ENCODE results near the gene NDE1.
"Not testable (repeated sequence)": the region's sequence is repeated elsewhere in the genome, so short reads cannot be mapped to it uniquely, and the experiment has no call there.

NDE1 gene

DNA sequence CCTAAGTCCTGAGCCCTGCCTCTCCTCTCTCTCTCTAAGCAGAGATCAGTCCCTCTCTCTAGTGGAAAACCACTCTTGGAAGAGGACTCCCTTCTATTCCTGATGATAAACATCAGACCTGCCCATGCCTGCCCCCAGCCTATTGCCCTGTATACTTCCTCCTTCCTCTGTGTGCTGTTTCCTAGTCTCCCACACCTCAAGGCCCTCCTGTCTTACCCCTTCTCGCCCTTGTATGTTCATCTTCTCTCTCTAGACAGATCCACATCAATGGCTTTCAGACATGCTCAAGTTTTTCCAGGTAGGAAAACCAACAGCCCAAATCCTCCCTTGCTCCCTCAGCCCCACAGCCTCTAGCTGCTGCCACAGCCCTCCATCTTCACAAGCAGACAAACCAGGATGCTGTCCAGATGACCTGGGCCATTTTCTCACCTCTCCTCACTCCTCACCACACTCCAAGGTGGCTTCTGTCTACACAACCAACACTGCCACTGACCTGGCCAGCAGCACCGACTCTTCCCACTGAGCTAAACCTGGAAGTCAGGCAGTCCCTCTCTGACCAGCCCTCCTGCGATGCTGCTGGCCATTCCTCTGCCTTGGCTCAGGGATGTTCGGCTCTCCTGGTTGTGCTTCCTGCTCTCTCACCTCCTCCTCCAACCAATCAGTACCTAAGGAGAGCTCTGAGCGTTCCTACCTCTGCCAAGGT lies 43.4 kb upstream of the NDE1 start:
- Mint-ChIP-seq H3K27ac (no peak overlapping the region), H3K4me3 (no peak overlapping the region), H3K36me3 (ENCODE audit: low read depth) (peaks cover 82% of the 10 kb centered on the region), H3K27me3 (ENCODE audit: low read depth) (no peaks in the 10 kb centered on the region), H3K9me3 (no peaks in the 10 kb centered on the region), H3K4me1 (no peaks in the 10 kb centered on the region)
- TF ChIP-seq, protein P1, sequence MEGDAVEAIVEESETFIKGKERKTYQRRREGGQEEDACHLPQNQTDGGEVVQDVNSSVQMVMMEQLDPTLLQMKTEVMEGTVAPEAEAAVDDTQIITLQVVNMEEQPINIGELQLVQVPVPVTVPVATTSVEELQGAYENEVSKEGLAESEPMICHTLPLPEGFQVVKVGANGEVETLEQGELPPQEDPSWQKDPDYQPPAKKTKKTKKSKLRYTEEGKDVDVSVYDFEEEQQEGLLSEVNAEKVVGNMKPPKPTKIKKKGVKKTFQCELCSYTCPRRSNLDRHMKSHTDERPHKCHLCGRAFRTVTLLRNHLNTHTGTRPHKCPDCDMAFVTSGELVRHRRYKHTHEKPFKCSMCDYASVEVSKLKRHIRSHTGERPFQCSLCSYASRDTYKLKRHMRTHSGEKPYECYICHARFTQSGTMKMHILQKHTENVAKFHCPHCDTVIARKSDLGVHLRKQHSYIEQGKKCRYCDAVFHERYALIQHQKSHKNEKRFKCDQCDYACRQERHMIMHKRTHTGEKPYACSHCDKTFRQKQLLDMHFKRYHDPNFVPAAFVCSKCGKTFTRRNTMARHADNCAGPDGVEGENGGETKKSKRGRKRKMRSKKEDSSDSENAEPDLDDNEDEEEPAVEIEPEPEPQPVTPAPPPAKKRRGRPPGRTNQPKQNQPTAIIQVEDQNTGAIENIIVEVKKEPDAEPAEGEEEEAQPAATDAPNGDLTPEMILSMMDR (IDR thresholded peaks at IDR 0.05; ENCODE audit: unreplicated experiment in 3 of 3): no peak

DNA sequence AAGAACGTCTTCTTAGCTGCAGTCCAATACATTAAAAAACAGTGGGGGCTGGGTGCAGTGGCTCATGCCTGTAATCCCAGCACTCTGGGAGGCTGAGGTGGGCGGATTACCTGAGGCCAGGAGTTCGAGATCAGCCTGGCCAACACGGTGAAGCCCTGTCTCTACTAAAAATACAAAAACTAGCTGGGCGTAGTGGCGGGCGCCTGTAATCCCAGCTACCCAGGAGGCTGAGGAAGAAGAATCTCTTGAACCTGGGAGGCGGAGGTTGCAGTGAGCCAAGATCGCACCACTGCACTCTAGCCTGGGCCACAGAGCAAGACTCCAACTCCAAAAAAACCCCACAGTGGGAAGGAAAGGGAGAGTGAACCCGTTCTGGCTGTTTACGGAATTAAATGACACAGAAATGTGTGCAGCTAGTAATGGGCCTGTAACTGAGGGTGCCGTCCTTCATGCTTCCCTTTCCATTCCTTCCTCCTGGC lies 42.8 kb upstream of the NDE1 start:
- H3K36me3 Mint-ChIP-seq (ENCODE audit: low read depth): peaks cover 82% of the 10 kb centered on the region
- H3K4me3 Mint-ChIP-seq; H3K27me3 Mint-ChIP-seq (ENCODE audit: low read depth); H3K27ac Mint-ChIP-seq; H3K9me3 Mint-ChIP-seq; H3K4me1 Mint-ChIP-seq: not testable (repeated sequence)

DNA sequence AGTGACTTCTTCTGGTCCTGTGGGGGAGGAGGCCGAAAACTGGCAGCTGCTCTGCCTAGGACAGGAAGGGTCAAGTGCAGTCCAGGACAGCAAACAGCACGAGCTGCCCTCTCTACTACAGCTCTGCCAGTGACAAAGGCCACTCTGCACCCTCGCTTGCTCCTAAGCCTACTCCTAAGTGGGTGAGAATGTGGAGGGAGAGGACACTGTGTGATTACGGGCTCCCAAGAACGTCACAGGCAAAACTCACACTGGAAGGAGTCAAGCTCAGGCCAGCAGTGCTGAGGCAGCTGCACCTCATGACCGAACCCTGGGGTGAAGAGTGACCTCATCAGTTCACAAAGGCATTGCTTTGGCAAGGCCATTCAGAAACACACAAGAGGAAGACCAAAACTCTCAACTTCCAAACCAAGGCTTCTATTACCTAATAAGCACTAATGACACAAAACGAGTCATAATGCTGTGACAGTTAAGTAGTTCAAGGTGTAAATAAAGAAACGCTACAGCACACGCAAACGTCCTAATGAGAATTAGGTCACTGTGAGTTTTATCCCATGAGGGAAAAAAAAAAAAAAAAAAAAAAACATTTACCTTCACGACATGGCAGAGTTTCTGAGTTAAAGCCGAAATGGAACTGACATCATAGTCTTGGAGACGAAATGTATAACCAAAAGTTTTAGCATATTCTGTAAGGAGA lies 42.2 kb upstream of the NDE1 start:
- Mint-ChIP-seq H3K4me1 (no peaks in the 10 kb centered on the region), H3K27ac (no peak overlapping the region), H3K4me3 (no peak overlapping the region), H3K36me3 (ENCODE audit: low read depth) (peaks cover 83% of the 10 kb centered on the region), H3K9me3 (no peaks in the 10 kb centered on the region), H3K27me3 (ENCODE audit: low read depth) (no peaks in the 10 kb centered on the region)
- TF ChIP-seq, protein P1 (IDR thresholded peaks at IDR 0.05; ENCODE audit: unreplicated experiment in 3 of 3): no peak

DNA sequence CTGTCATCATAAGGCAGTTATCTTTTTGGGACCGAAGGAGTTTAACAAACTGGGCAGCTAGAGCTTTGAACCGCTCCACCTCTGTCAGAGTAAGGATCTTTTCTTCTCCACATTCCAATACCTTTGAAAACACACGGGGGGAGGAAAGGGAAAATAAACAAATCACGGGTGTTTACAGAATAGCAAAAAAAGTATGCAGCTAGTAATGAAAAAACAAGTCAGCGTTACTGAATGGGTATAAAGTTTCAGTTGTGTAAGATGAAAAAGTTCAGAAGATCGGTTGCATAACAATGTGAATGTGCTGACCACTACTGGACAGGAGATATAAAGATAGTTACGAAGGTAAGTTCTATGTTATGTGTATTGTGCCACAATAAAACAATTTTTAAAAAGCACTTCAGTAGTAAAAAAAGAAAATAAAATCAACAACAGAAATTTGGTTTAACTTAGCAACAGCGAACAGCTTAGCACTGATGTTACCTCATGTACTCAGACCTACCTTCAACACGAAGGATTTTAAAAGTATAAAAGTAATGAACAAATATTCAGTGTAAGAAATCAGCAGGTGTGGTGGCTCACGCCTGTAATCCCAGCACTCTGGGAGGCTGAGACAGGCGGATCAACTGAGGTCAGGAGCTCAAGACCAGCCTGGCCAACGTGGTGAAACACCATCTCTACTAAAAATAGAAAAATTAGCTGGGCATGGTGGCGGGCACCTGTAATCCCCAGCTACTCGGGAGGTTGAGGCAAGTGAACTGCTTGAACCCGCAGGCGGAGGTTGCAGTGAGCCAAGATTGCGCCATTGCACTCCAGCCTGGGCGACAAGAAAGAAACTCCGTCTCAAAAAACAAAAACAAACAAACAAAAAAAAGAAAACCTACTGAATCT lies 41.4 kb upstream of the NDE1 start:
- Mint-ChIP-seq H3K27me3 (ENCODE audit: low read depth) (no peaks in the 10 kb centered on the region), H3K36me3 (ENCODE audit: low read depth) (peaks cover 82% of the 10 kb centered on the region), H3K27ac (no peak overlapping the region), H3K4me1 (no peaks in the 10 kb centered on the region), H3K4me3 (no peak overlapping the region), H3K9me3 (no peaks in the 10 kb centered on the region)
- TF ChIP-seq, protein P1 (IDR thresholded peaks at IDR 0.05; ENCODE audit: unreplicated experiment in 3 of 3): no peak

DNA sequence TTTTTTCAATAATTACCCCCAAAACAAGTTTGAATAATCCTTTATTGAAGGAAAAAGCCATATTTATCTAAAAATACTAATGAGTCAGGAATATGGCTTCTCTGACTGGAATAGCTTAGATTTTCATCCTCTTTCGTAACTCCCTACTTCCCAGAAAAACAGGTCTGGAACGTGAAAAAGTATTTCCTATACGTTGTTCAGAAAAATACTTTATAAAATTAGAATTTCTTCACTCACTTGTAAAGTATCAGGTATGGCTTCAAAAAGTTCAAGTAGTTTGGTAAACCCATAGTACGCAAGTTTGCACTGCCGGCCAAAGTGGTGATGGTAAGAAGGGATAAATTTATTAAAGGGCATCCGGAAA lies 40.8 kb upstream of the NDE1 start:
- TF ChIP-seq, protein P1 (IDR thresholded peaks at IDR 0.05; ENCODE audit: unreplicated experiment in 3 of 3): no peak
- H3K27ac Mint-ChIP-seq: no peak overlapping the region
- H3K4me1 Mint-ChIP-seq: no peaks in the 10 kb centered on the region
- H3K9me3 Mint-ChIP-seq: no peaks in the 10 kb centered on the region
- H3K4me3 Mint-ChIP-seq: no peak overlapping the region
- H3K36me3 Mint-ChIP-seq (ENCODE audit: low read depth): peaks cover 81% of the 10 kb centered on the region
- no peaks in the 10 kb centered on the region for H3K27me3 Mint-ChIP-seq (ENCODE audit: low read depth)

DNA sequence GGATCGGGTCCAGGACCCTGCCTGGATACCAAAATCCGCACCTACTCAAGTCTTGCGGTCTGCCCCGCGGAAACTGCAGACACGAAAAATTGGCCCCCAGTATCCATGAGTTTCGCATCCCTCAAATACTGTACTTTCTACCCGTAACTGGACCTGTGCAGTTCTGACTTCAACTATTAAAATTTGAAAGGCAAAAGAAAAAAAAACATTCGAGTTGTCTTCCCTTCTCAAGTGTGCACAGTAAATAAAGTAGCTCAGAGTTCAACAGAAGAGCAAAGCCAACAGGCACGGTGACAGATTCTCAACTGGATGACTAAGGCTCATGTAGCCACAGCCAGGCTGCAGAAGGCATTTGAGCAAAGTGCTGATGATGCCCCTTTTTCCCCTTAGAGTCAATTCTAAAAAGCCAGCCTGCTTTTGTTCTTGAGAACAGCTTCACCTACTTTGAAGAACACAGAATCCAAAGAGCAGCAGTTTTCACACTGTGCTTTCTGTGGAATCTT lies 39.6 kb upstream of the NDE1 start:
- H3K4me3 Mint-ChIP-seq: no peak overlapping the region
- TF ChIP-seq, protein P1 (IDR thresholded peaks at IDR 0.05; ENCODE audit: unreplicated experiment in 3 of 3): no peak
- H3K9me3 Mint-ChIP-seq: no peaks in the 10 kb centered on the region
- no peak overlapping the region for H3K27ac Mint-ChIP-seq
- peaks cover 78% of the 10 kb centered on the region for H3K36me3 Mint-ChIP-seq (ENCODE audit: low read depth)
- H3K4me1 Mint-ChIP-seq: no peaks in the 10 kb centered on the region
- no peaks in the 10 kb centered on the region for H3K27me3 Mint-ChIP-seq (ENCODE audit: low read depth)

Measured in nephron (organoid).